H1 (cell line): ENCODE results near the gene ITGA6. TPM values are rescaled to one million over a fixed set of nuclear protein-coding genes. Genes with fewer than 3 reads are reported as not detected.

Experiments
- CTCF ChIA-PET: fragments of 300-600 bp; sonication (Branson Sonifier 250); formaldehyde crosslinking; loops from one replicate; lab custom pipeline; 2021; ENCODE audit not compliant: partially characterized antibody; lab: Charles Lee
- POLR2A ChIA-PET: fragments of 300-600 bp; sonication (Branson Sonifier 250); formaldehyde crosslinking; loops from one replicate; lab custom pipeline; 2021; ENCODE audit warnings: inconsistent platforms; ENCODE audit not compliant: partially characterized antibody; lab: Charles Lee
- DNase-seq, 2 experiments: peaks; one replicate each; pipeline versions ENCODE4 v3.0.0 to v3.0.0-alpha.2; 2010 to 2022; ENCODE audit warnings: low spot score in 2 of 2, low read depth in 1 of 2, mixed read lengths in 1 of 2
- FAIRE-seq: peaks from 2 replicates; lab custom pipeline; 2011; peaks lifted over from hg19 to GRCh38; lab: Jason Lieb, UNC
- H2AFZ ChIP-seq: 2 replicates; pipeline ENCODE4 v1.8.1; 2012; ENCODE audit warnings: low read length, inconsistent platforms
- H2AK5ac ChIP-seq: 2 replicates; pipeline ENCODE4 v1.6.1; 2013; ENCODE audit warnings: low read depth, low read length
- H2BK120ac ChIP-seq: replicated peaks from 2 replicates; pipeline ENCODE3; 2013; ENCODE audit warnings: low read depth, low read length, inconsistent platforms
- H2BK12ac ChIP-seq: 2 replicates; pipeline ENCODE4 v1.6.1; 2013; ENCODE audit warnings: low read depth, low read length
- H2BK15ac ChIP-seq: 2 replicates; pipeline ENCODE4 v1.6.1; 2013; ENCODE audit warnings: low read length
- H2BK20ac ChIP-seq: 2 replicates; pipeline ENCODE4 v1.6.1; 2013; ENCODE audit warnings: low read length
- H2BK5ac ChIP-seq: 2 replicates; pipeline ENCODE4 v1.6.1; 2013; ENCODE audit warnings: low read depth, low read length
- H3K14ac ChIP-seq: 2 replicates; pipeline ENCODE4 v1.6.1; 2013; ENCODE audit warnings: inconsistent platforms; ENCODE audit not compliant: insufficient read length
- H3K18ac ChIP-seq: 2 replicates; pipeline ENCODE4 v1.6.1; 2013; ENCODE audit warnings: low read length; ENCODE audit errors: extremely low read depth
- H3K23ac ChIP-seq: 2 replicates; pipeline ENCODE4 v1.6.1; 2013; ENCODE audit warnings: inconsistent platforms; ENCODE audit not compliant: insufficient read length
- H3K23me2 ChIP-seq: 2 replicates; pipeline ENCODE4 v1.6.1; 2013; ENCODE audit warnings: low read depth, low read length
- H3K27ac ChIP-seq: 2 replicates; pipeline ENCODE4 v1.6.1; 2011; ENCODE audit warnings: low read depth, low read length, inconsistent platforms
- H3K27me3 ChIP-seq, 4 experiments: replicated peaks in 1 of 4; 1 replicate in 1 of 4; 2 replicates in 3 of 4; pipeline versions ENCODE4 v1.6.1 to v1.8.1; 2011 to 2013; ENCODE audit warnings: low read length in 3 of 4, mild to moderate bottlenecking in 3 of 4, inconsistent platforms in 2 of 4, mixed read lengths in 2 of 4, moderate library complexity in 1 of 4; ENCODE audit not compliant: control insufficient read depth in 3 of 4, insufficient read depth in 3 of 4; ENCODE audit errors: extremely low read depth in 1 of 4
- H3K36me3 ChIP-seq, 4 experiments: 2 replicates each; pipeline versions ENCODE4 v1.6.1 to v1.8.1; 2011 to 2013; ENCODE audit warnings: mild to moderate bottlenecking in 4 of 4, low read length in 3 of 4, moderate library complexity in 2 of 4, control low read depth in 1 of 4, inconsistent platforms in 1 of 4; ENCODE audit not compliant: insufficient read depth in 4 of 4, control insufficient read depth in 2 of 4
- H3K4ac ChIP-seq: replicated peaks from 2 replicates; pipeline ENCODE3; 2013; ENCODE audit warnings: low read length, low read depth, mixed read lengths, inconsistent platforms; ENCODE audit not compliant: insufficient read length
- H3K4me1 ChIP-seq, 4 experiments: replicated peaks in 1 of 4; 1 replicate in 1 of 4; 2 replicates in 3 of 4; pipeline versions ENCODE4 v1.6.1 to v1.8.1; 2011 to 2013; ENCODE audit warnings: low read length in 3 of 4, inconsistent platforms in 2 of 4, mixed read lengths in 1 of 4; ENCODE audit not compliant: insufficient read depth in 4 of 4, control insufficient read depth in 3 of 4
- H3K4me2 ChIP-seq, 2 experiments: 2 replicates each; pipeline versions ENCODE4 v1.6.1 to v1.8.1; 2011 to 2013; ENCODE audit warnings: low read depth in 2 of 2, low read length in 2 of 2, control low read depth in 1 of 2, inconsistent platforms in 1 of 2, mild to moderate bottlenecking in 1 of 2; ENCODE audit not compliant: insufficient read depth in 1 of 2
- H3K4me3 ChIP-seq, 4 experiments: fragments of 200-600, 300-600 bp in 1 of 4; sonication (generic), shearing (Covaris generic), sonication (Bioruptor Twin) in 1 of 4; 2 replicates each; pipeline versions ENCODE4 v1.5.1 to v1.8.1; 2011 to 2016; ENCODE audit warnings: low read length in 4 of 4, low read depth in 3 of 4, control low read depth in 2 of 4, inconsistent platforms in 2 of 4, mild to moderate bottlenecking in 2 of 4, mixed read lengths in 1 of 4, moderate library complexity in 1 of 4; ENCODE audit not compliant: insufficient read depth in 2 of 4; ENCODE audit errors: extremely low read depth in 1 of 4
- H3K56ac ChIP-seq: replicated peaks from 2 replicates; pipeline ENCODE3; 2013; ENCODE audit warnings: low read depth, mild to moderate bottlenecking, mixed read lengths, low read length, inconsistent platforms; ENCODE audit not compliant: insufficient read length
- H3K79me1 ChIP-seq: 2 replicates; pipeline ENCODE4 v1.6.1; 2013; ENCODE audit warnings: low read depth, low read length, control low read depth
- H3K79me2 ChIP-seq, 2 experiments: 2 replicates each; pipeline versions ENCODE4 v1.6.1 to v1.8.1; 2012 to 2013; ENCODE audit warnings: low read length in 2 of 2, mild to moderate bottlenecking in 2 of 2, inconsistent platforms in 1 of 2; ENCODE audit not compliant: insufficient read depth in 2 of 2, control insufficient read depth in 1 of 2
- H3K9ac ChIP-seq, 4 experiments: replicated peaks in 1 of 4; 1 replicate in 1 of 4; 2 replicates in 3 of 4; pipeline versions ENCODE4 v1.6.1 to v1.8.1; 2011 to 2013; ENCODE audit warnings: low read depth in 3 of 4, low read length in 3 of 4, control low read depth in 2 of 4, mild to moderate bottlenecking in 2 of 4, moderate library complexity in 2 of 4, inconsistent platforms in 1 of 4; ENCODE audit errors: extremely low read depth in 1 of 4
- H3K9me3 ChIP-seq, 2 experiments: 2 replicates each; pipeline versions ENCODE4 v1.6.1 to v1.8.1; 2012 to 2013; ENCODE audit warnings: mild to moderate bottlenecking in 2 of 2, moderate library complexity in 2 of 2, control low read depth in 1 of 2, inconsistent platforms in 1 of 2, low read depth in 1 of 2, low read length in 1 of 2, mixed read lengths in 1 of 2; ENCODE audit not compliant: insufficient read depth in 2 of 2
- H4K20me1 ChIP-seq, 2 experiments: replicated peaks in 1 of 2; 2 replicates each; pipeline versions ENCODE3 to v1.8.1; 2011 to 2013; ENCODE audit warnings: inconsistent platforms in 2 of 2, low read length in 2 of 2, mild to moderate bottlenecking in 1 of 2; ENCODE audit not compliant: insufficient read depth in 2 of 2, control insufficient read depth in 1 of 2
- H4K5ac ChIP-seq: 2 replicates; pipeline ENCODE4 v1.6.1; 2013; ENCODE audit warnings: low read length, low read depth, mixed read lengths, inconsistent platforms; ENCODE audit not compliant: insufficient read length
- H4K8ac ChIP-seq: 2 replicates; pipeline ENCODE4 v1.8.0; 2013; ENCODE audit warnings: mild to moderate bottlenecking, moderate library complexity, low read length, inconsistent platforms; ENCODE audit not compliant: insufficient read depth; ENCODE audit errors: extremely low read depth
- H4K91ac ChIP-seq: replicated peaks from 2 replicates; pipeline ENCODE3; 2013; ENCODE audit warnings: low read length, mixed read lengths, inconsistent platforms; ENCODE audit not compliant: insufficient read length
- WGBS, 2 experiments: shearing (Covaris generic) in 1 of 2; methylation state at CpG; one replicate each; pipeline versions ENCODE4 v1.1.6 to v1.1.7; 2013 to 2015; ENCODE audit warnings: low lambda C conversion rate in 2 of 2, mixed read lengths in 2 of 2, inconsistent platforms in 1 of 2, low coverage in 1 of 2, missing lambda C conversion rate in 1 of 2; ENCODE audit not compliant: insufficient replicate concordance in 2 of 2, insufficient coverage in 1 of 2, insufficient read length in 1 of 2; ENCODE audit errors: extremely low coverage in 1 of 2, missing lambda C conversion rate in 1 of 2; 5-methylcytosine and 5-hydroxymethylcytosine counted together
- polyA plus RNA-seq, 7 experiments: library from polyadenylated mRNA; depleted of rRNA in 3 of 7; stranded (reverse) in 5 of 7; unstranded in 2 of 7; fragments of >200 nt in 5 of 7; fragments of 200-250 nt in 2 of 7; gene quantifications; 1 replicate in 5 of 7; 2 replicates in 1 of 7; 4 replicates in 1 of 7; pipeline versions ENCODE4 v1.2.1 to v1.2.3, GENCODE V29; 2011 to 2013; ENCODE audit warnings: missing spikeins in 2 of 7, mixed read lengths in 2 of 7
- total RNA-seq: library from RNA; stranded (reverse); fragmentation: NEBNext Ultra II Directional; extraction: Animal tissue kit (Norgen Biotek cat#: 25700); gene quantifications from 2 replicates; pipeline ENCODE4 v1.2.1, GENCODE V29; 2021

Gene ITGA6
- total and polyA plus RNA-seq, 2 of the 8 experiments (the other 6 are each of a cell fraction or from before 2014, with no cell fraction given): 26.9 to 118 TPM

GRCh38 chr2:172433144-172433543 is 5.8 kb downstream of the ITGA6 start:
- Histone ChIP-seq H3K23me2 (peaks cover 7% of the 10 kb centered on the region), H4K8ac (no peak overlapping the region), H3K79me2 (peaks cover 44 to 100% of the 10 kb centered on the region in 2 experiments), H3K18ac (no peak overlapping the region), H3K56ac (no peak overlapping the region), H2AFZ (no peak overlapping the region), H3K4me1 (peaks cover 7 to 51% (median 34%) of the 10 kb centered on the region in 4 experiments), H3K27me3 (no peaks in the 10 kb centered on the region), H3K23ac (no peak overlapping the region), H3K36me3 (no peaks in the 10 kb centered on the region), H2BK12ac (peak overlapping the region; percentile 13; the same call in 1 of the 2 replicates), H2BK20ac (no peak overlapping the region), H3K4me3 (no peak overlapping the region), H2AK5ac (no peak overlapping the region), H3K9me3 (no peaks in the 10 kb centered on the region), H2BK120ac (no peak overlapping the region), H3K14ac (no peak overlapping the region), H3K4me2 (peak overlapping the region; percentile 6 to 7; a peak in 1 of 4 replicates), H2BK15ac (no peak overlapping the region), H3K79me1 (peaks cover 23% of the 10 kb centered on the region), H3K4ac (no peak overlapping the region), H2BK5ac (no peak overlapping the region), H4K20me1 (peaks cover 5 to 24% of the 10 kb centered on the region in 2 experiments), H4K91ac (no peak overlapping the region), H4K5ac (no peak overlapping the region), H3K9ac (no peak overlapping the region), H3K27ac (no peak overlapping the region)
- ChIA-PET POLR2A (interaction anchor here (1.5 to 4.7 kb wide), 3 partner anchors 9 to 22 kb away, joined by 3 to 33 read pairs (median 5); no protein-coding TSS in a partner anchor), CTCF (interaction anchor here (1.0 to 36.1 kb wide), 4 partner anchors 21 to 242 kb away, joined by 3 to 634 read pairs (median 4); no protein-coding TSS in a partner anchor)
- 93% methylated on average over 3 of the region's 3 CpGs; no CpG with 5 or more reads in 1 of the 2 experiments for WGBS, 2 experiments
- DNase-seq (no peak), FAIRE-seq (no peak)
